Measurements from ENCODE around the gene MMP23B. TPM values are rescaled to one million over a fixed set of nuclear protein-coding genes. Genes with fewer than 3 reads are reported as not detected.

MMP23B gene
- total RNA-seq, 1 donor from 2014 or later, result 68.7 TPM

GRCh38 chr1:1627829-1628753, 3.9 kb upstream of the MMP23B start:
- H3K9me3 Mint-ChIP-seq (ENCODE audit: low read depth), result no peaks in the 10 kb centered on the region
- H3K36me3 Mint-ChIP-seq (ENCODE audit: low read depth), result no peaks in the 10 kb centered on the region
- peak; percentile 92 for DNase-seq (ENCODE audit: low spot score)
- H3K4me1 Mint-ChIP-seq (ENCODE audit: low read depth), result no peaks in the 10 kb centered on the region
- no peaks in the 10 kb centered on the region for H3K27me3 Mint-ChIP-seq (ENCODE audit: low read depth)
- H3K27ac Mint-ChIP-seq (ENCODE audit: unreplicated experiment), result no peak overlapping the region
- no peak overlapping the region for H3K4me3 Mint-ChIP-seq (ENCODE audit: unreplicated experiment)
- TF ChIP-seq CTCF (IDR thresholded peaks at IDR 0.05), result no peak

DNA sequence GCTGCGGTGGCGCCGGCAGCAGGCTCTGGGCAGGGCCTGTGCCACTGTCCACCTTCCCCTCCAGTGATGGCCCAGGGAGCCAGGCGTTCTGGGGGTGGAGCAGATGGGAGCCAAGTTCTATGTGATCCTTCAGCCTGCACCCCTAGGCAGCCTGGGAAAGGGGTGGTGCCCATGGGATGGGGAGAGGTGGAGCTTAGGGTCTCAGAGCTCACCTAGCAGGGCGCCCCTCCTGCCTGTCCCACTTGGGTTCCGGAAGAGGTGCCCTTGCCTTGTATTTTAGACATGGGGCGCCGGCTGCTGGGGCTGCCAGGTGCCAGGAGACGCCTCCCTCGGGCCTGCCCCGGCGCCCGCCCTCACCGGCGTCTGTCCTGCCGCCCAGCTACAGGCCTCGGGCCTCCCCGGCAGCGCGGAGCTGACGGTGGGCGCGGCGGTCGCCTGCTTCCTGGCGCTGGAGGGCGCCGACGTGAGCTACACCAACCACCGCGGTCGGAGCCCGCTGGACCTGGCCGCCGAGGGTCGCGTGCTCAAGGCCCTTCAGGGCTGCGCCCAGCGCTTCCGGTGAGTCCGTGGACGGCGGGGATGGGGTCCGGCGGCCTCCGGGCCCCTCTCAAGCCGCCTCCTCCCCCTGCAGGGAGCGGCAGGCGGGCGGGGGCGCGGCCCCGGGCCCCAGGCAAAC, 3.1 kb upstream of the MMP23B start:
- no peaks in the 10 kb centered on the region for H3K9me3 Mint-ChIP-seq (ENCODE audit: low read depth)
- no peaks in the 10 kb centered on the region for H3K36me3 Mint-ChIP-seq (ENCODE audit: low read depth)
- H3K27me3 Mint-ChIP-seq (ENCODE audit: low read depth), result no peaks in the 10 kb centered on the region
- no peak for DNase-seq (ENCODE audit: low spot score)
- H3K27ac Mint-ChIP-seq (ENCODE audit: unreplicated experiment), result no peak overlapping the region
- no peak for TF ChIP-seq CTCF (IDR thresholded peaks at IDR 0.05)
- H3K4me1 Mint-ChIP-seq (ENCODE audit: low read depth), result no peaks in the 10 kb centered on the region
- no peak overlapping the region for H3K4me3 Mint-ChIP-seq (ENCODE audit: unreplicated experiment)

- Mint-ChIP-seq H3K4me1 (ENCODE audit: low read depth) (no peaks in the 10 kb centered on the region), H3K9me3 (ENCODE audit: low read depth) (no peaks in the 10 kb centered on the region), H3K27ac (ENCODE audit: unreplicated experiment) (no peak overlapping the region), H3K27me3 (ENCODE audit: low read depth) (no peaks in the 10 kb centered on the region), H3K36me3 (ENCODE audit: low read depth) (no peaks in the 10 kb centered on the region), H3K4me3 (ENCODE audit: unreplicated experiment) (no peak overlapping the region)
- no peak for DNase-seq (ENCODE audit: low spot score)
- no peak for TF ChIP-seq CTCF (IDR thresholded peaks at IDR 0.05)
These were observed 2.4 kb upstream of the MMP23B start for GRCh38 chr1:1629430-1630190.

- no peak overlapping the region for H3K27ac Mint-ChIP-seq (ENCODE audit: unreplicated experiment)
- H3K4me3 Mint-ChIP-seq (ENCODE audit: unreplicated experiment), result no peak overlapping the region
- no peaks in the 10 kb centered on the region for H3K36me3 Mint-ChIP-seq (ENCODE audit: low read depth)
- no peak for DNase-seq (ENCODE audit: low spot score)
- no peaks in the 10 kb centered on the region for H3K9me3 Mint-ChIP-seq (ENCODE audit: low read depth)
- TF ChIP-seq CTCF (IDR thresholded peaks at IDR 0.05), result no peak
- no peaks in the 10 kb centered on the region for H3K4me1 Mint-ChIP-seq (ENCODE audit: low read depth)
- no peaks in the 10 kb centered on the region for H3K27me3 Mint-ChIP-seq (ENCODE audit: low read depth)
These were observed 1.6 kb upstream of the MMP23B start for GRCh38 chr1:1630191-1630964.
